ENCODE data around the gene SLC35A1. TPM values are rescaled to one million over a fixed set of nuclear protein-coding genes. Genes with fewer than 3 reads are reported as not detected.

The SLC35A1 gene
- total RNA-seq, 1 donor from 2014 or later: 32.6 TPM

GRCh38 chr6:87514831-87515230 is 42.1 kb downstream of the SLC35A1 start:
- DNase-seq (ENCODE audit: low spot score) (no peak), ATAC-seq (no peak)
- intact Hi-C loops (cut with DNase I): no loop called here

- no peak for DNase-seq (ENCODE audit: low spot score)
- no peak for ATAC-seq
- intact Hi-C loops (cut with DNase I): no loop called here
These were observed 45.7 kb downstream of the SLC35A1 start for GRCh38 chr6:87518453-87518852.

GRCh38 chr6:87522686-87523085 is 49.9 kb downstream of the SLC35A1 start:
- DNase-seq (ENCODE audit: low spot score) (no peak), ATAC-seq (no peak)
- intact Hi-C loops (cut with DNase I): no loop called here

- intact Hi-C loops (cut with DNase I): no loop called here
- ATAC-seq (no peak), DNase-seq (ENCODE audit: low spot score) (no peak)
These were observed 56.4 kb downstream of the SLC35A1 start for GRCh38 chr6:87529221-87529620.

- no peak for DNase-seq (ENCODE audit: low spot score)
- no peak for ATAC-seq
- intact Hi-C loops (cut with DNase I): no loop called here
These were observed 61.7 kb downstream of the SLC35A1 start for GRCh38 chr6:87534377-87535047.

GRCh38 chr6:87538510-87539260 is 65.9 kb downstream of the SLC35A1 start:
- DNase-seq (ENCODE audit: low spot score) (no peak), ATAC-seq (no peak)
- intact Hi-C loops (cut with DNase I): no loop called here

- DNase-seq (ENCODE audit: low spot score): no peak
- intact Hi-C loops (cut with DNase I): no loop called here
- ATAC-seq: no peak
These were observed 66.8 kb downstream of the SLC35A1 start for GRCh38 chr6:87539554-87539953.

GRCh38 chr6:87540539-87540938 is 67.8 kb downstream of the SLC35A1 start:
- DNase-seq (ENCODE audit: low spot score) (no peak), ATAC-seq (no peak)
- intact Hi-C loops (cut with DNase I): loop anchor here (10.0 kb wide), 1 partner anchor 1154 kb away; no protein-coding TSS in a partner anchor

GRCh38 chr6:87541041-87541440 is 68.3 kb downstream of the SLC35A1 start:
- no peak for ATAC-seq
- no peak for DNase-seq (ENCODE audit: low spot score)
- intact Hi-C loops (cut with DNase I): loop anchor here (10.0 kb wide), 1 partner anchor 1154 kb away; no protein-coding TSS in a partner anchor

GRCh38 chr6:87541744-87542143 is 69.0 kb downstream of the SLC35A1 start:
- ATAC-seq (no peak), DNase-seq (ENCODE audit: low spot score) (no peak)
- intact Hi-C loops (cut with DNase I): loop anchor here (10.0 kb wide), 1 partner anchor 1153 kb away; no protein-coding TSS in a partner anchor

GRCh38 chr6:87543696-87544473 is 71.1 kb downstream of the SLC35A1 start:
- DNase-seq (ENCODE audit: low spot score) (no peak), ATAC-seq (no peak)
- intact Hi-C loops (cut with DNase I): loop anchor here (10.0 kb wide), 1 partner anchor 1151 kb away; no protein-coding TSS in a partner anchor

- intact Hi-C loops (cut with DNase I): loop anchor here (10.0 kb wide), 1 partner anchor 1150 kb away; no protein-coding TSS in a partner anchor
- ATAC-seq: no peak
- DNase-seq (ENCODE audit: low spot score): no peak
These were observed 71.6 kb downstream of the SLC35A1 start for GRCh38 chr6:87544474-87544735.

GRCh38 chr6:87551799-87552198 is 79.0 kb downstream of the SLC35A1 start:
- DNase-seq (ENCODE audit: low spot score) (no peak), ATAC-seq (no peak)
- intact Hi-C loops (cut with DNase I): no loop called here

- intact Hi-C loops (cut with DNase I): no loop called here
- ATAC-seq: no peak
These were observed 80.5 kb downstream of the SLC35A1 start for GRCh38 chr6:87553159-87553765.

GRCh38 chr6:87555506-87555905 is 82.7 kb downstream of the SLC35A1 start:
- DNase-seq (ENCODE audit: low spot score): no peak

More at GRCh38 chr6:87553159-87553765, 80.5 kb downstream of the SLC35A1 start:
- no peak for DNase-seq (ENCODE audit: low spot score)

GRCh38 chr6:87558446-87558845 is 85.7 kb downstream of the SLC35A1 start:
- no peak for ATAC-seq
- DNase-seq (ENCODE audit: low spot score): no peak
- intact Hi-C loops (cut with DNase I): no loop called here

More at GRCh38 chr6:87555506-87555905, 82.7 kb downstream of the SLC35A1 start:
- ATAC-seq: no peak
- intact Hi-C loops (cut with DNase I): no loop called here

- no peak for ATAC-seq
- no peak for DNase-seq (ENCODE audit: low spot score)
- intact Hi-C loops (cut with DNase I): no loop called here
These were observed 88.2 kb downstream of the SLC35A1 start for GRCh38 chr6:87561017-87561416.

Data from sciatic nerve (tissue), 2 donors.